ENCODE measurements around the gene SERAC1.

GRCh38 chr6:158174514-158174913, 6.5 kb upstream of the SERAC1 start:
- TF ChIP-seq EGR1 (IDR thresholded peaks at IDR 0.05; ENCODE audit: low read depth in 2 of 2) = no peak
- peak; percentile 75 for TF ChIP-seq HNF4A (conservative IDR thresholded peaks at IDR 0.05)
- TF ChIP-seq CTCF (IDR thresholded peaks at IDR 0.05; ENCODE audit: low read depth, low read length, missing input control) = no peak
- no peak for TF ChIP-seq YY1 (IDR thresholded peaks at IDR 0.05)
- no peak for TF ChIP-seq TAF1 (conservative IDR thresholded peaks at IDR 0.05)
- TF ChIP-seq GABPA (IDR thresholded peaks at IDR 0.05 in 1 of 2, conservative IDR thresholded peaks at IDR 0.05 in 1 of 2) = no peak
- no peak for TF ChIP-seq ZBTB33 (IDR thresholded peaks at IDR 0.05)
